ENCODE measurements around the gene SAA4. TPM values are rescaled to one million over a fixed set of nuclear protein-coding genes. Genes with fewer than 3 reads are reported as not detected.

The SAA4 gene
- total RNA-seq, 1 experiment from 2014 or later = not detected

DNA sequence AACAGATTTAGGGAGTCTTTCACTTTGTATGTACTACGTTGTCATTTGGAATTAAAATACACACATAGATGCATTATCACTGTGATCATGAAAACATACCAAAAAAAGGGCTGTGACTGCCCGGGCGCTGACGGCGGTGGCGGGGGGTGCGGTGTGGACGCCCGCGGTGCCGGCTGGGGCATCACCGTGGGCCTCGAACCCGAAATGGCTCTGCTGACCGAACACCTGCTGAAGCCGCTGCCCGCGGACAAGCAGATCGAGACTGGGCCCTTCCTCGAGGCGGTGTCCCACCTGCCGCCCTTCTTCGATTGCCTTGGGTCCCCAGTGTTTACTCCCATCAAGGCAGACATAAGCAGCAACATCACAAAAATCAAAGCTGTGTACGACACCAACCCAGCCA, 47.8 kb downstream of the SAA4 start:
- H3K27me3 Mint-ChIP-seq (ENCODE audit: insufficient read depth, unreplicated experiment) = peaks cover 19% of the 10 kb centered on the region
- no peaks in the 10 kb centered on the region for H3K36me3 Mint-ChIP-seq (ENCODE audit: insufficient read depth, unreplicated experiment)

More for the DNA sequence above, 47.8 kb downstream of the SAA4 start:
- Mint-ChIP-seq H3K4me1 (ENCODE audit: low read depth, unreplicated experiment) (no peaks in the 10 kb centered on the region), H3K9me3 (ENCODE audit: unreplicated experiment) (no peaks in the 10 kb centered on the region), H3K4me3 (ENCODE audit: unreplicated experiment) (no peak overlapping the region), H3K27ac (ENCODE audit: unreplicated experiment) (no peak overlapping the region)
- BruUV-seq (replicated peaks) = no TSS peak
- CTCF ChIA-PET = no interaction called here
- TF ChIP-seq, protein P1, sequence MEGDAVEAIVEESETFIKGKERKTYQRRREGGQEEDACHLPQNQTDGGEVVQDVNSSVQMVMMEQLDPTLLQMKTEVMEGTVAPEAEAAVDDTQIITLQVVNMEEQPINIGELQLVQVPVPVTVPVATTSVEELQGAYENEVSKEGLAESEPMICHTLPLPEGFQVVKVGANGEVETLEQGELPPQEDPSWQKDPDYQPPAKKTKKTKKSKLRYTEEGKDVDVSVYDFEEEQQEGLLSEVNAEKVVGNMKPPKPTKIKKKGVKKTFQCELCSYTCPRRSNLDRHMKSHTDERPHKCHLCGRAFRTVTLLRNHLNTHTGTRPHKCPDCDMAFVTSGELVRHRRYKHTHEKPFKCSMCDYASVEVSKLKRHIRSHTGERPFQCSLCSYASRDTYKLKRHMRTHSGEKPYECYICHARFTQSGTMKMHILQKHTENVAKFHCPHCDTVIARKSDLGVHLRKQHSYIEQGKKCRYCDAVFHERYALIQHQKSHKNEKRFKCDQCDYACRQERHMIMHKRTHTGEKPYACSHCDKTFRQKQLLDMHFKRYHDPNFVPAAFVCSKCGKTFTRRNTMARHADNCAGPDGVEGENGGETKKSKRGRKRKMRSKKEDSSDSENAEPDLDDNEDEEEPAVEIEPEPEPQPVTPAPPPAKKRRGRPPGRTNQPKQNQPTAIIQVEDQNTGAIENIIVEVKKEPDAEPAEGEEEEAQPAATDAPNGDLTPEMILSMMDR (IDR thresholded peaks at IDR 0.05; ENCODE audit: insufficient read depth in 1 of 2, low read depth in 1 of 2, low read length in 1 of 2, severe bottlenecking in 1 of 2, unreplicated experiment in 1 of 2) = no peak
- intact Hi-C loops (cut with micrococcal nuclease; ENCODE audit: unreplicated experiment) = no loop called here
- no peaks in the 10 kb centered on the region for H3K36me3 ChIP-seq (ENCODE audit: control insufficient read depth, insufficient read depth, low read length)
- H3K4me3 ChIP-seq (ENCODE audit: low read depth, low read length) = no peak overlapping the region
- no peaks in the 10 kb centered on the region for H3K9me3 ChIP-seq
- DNase-seq = no peak
- POLR2A ChIA-PET = no interaction called here
- no peaks in the 10 kb centered on the region for H3K4me1 ChIP-seq
- no peaks in the 10 kb centered on the region; the same call in 1 of the 2 replicates for H3K27me3 ChIP-seq (replicated peaks; ENCODE audit: control insufficient read depth, insufficient read depth, low read length)

Other genes starting within 250 kb of the SAA4 start
- gene SERGEF, start 223.8 kb downstream of the SAA4 start, total RNA-seq (2022) = 17.5 and 17.8 TPM in 2 replicates
- gene TPH1, start 190.5 kb downstream of the SAA4 start, total RNA-seq (2022) = 0.32 and 0.67 TPM in 2 replicates
- gene SAAL1, start 130.7 kb downstream of the SAA4 start, total RNA-seq (2022) = 38.9 and 43.1 TPM in 2 replicates
- gene MRGPRX3, start 104.2 kb downstream of the SAA4 start, total RNA-seq (2022) = not detected in 2 replicates
- gene MRGPRX4, start 64.0 kb downstream of the SAA4 start, total RNA-seq (2022) = not detected in 2 replicates
- not detected in 2 replicates for gene SAA2, start 11.9 kb upstream of the SAA4 start, total RNA-seq (2022)
- not detected in 2 replicates for gene SAA1, start 29.5 kb upstream of the SAA4 start, total RNA-seq (2022)
- gene HPS5, start 85.3 kb upstream of the SAA4 start, total RNA-seq (2022) = 17.5 TPM in 2 replicates
- 63.0 and 72.0 TPM in 2 replicates for gene GTF2H1, start 85.8 kb upstream of the SAA4 start, total RNA-seq (2022)
- 396 and 507 TPM in 2 replicates for gene LDHA, start 157.8 kb upstream of the SAA4 start, total RNA-seq (2022)
- not detected in 2 replicates for gene LDHC, start 175.5 kb upstream of the SAA4 start, total RNA-seq (2022)
- gene LDHAL6A, start 219.1 kb upstream of the SAA4 start, total RNA-seq (2022) = 0.51 and 0.59 TPM in 2 replicates